HG03103 (cell line): ENCODE measurements around the gene PNP.
"Not testable (repeated sequence)": the region's sequence is repeated elsewhere in the genome, so short reads cannot be mapped to it uniquely, and the experiment has no call there.

Source experiments
- ATAC-seq: cut with Tn5 transposase; IDR thresholded peaks from one replicate; pipeline ENCODE4 v1.9.1; 2021; ENCODE audit warnings: low read depth; ENCODE audit not compliant: unreplicated experiment

PNP gene

GRCh38 chr14:20489093-20489994 is 20.1 kb downstream of the PNP start:
- ATAC-seq, result peak; percentile 43

- no peak for ATAC-seq
Measured at GRCh38 chr14:20490563-20490962, 21.4 kb downstream of the PNP start.

GRCh38 chr14:20492486-20492885 is 23.3 kb downstream of the PNP start:
- no peak for ATAC-seq

GRCh38 chr14:20493634-20494033 is 24.4 kb downstream of the PNP start:
- no peak for ATAC-seq

GRCh38 chr14:20494935-20495766 is 25.9 kb downstream of the PNP start:
- no peak for ATAC-seq

- ATAC-seq, result no peak
Measured at GRCh38 chr14:20498622-20499021, 29.4 kb downstream of the PNP start.

- no peak for ATAC-seq
Measured at GRCh38 chr14:20499108-20499507, 29.9 kb downstream of the PNP start.

- no peak for ATAC-seq
Measured at GRCh38 chr14:20499881-20500280, 30.7 kb downstream of the PNP start.

GRCh38 chr14:20501346-20501745 is 32.1 kb downstream of the PNP start:
- no peak for ATAC-seq

- ATAC-seq, result no peak
Measured at GRCh38 chr14:20503898-20504297, 34.7 kb downstream of the PNP start.

- not testable (repeated sequence) for ATAC-seq
Measured at GRCh38 chr14:20506276-20506675, 37.1 kb downstream of the PNP start.

- ATAC-seq, result not testable (repeated sequence)
Measured at GRCh38 chr14:20506752-20507151, 37.5 kb downstream of the PNP start.

GRCh38 chr14:20507537-20507936 is 38.3 kb downstream of the PNP start:
- ATAC-seq, result not testable (repeated sequence)

- ATAC-seq, result no peak
Measured at GRCh38 chr14:20508367-20508766, 39.2 kb downstream of the PNP start.

GRCh38 chr14:20512177-20512905 is 43.1 kb downstream of the PNP start:
- no peak for ATAC-seq

- no peak for ATAC-seq
Measured at GRCh38 chr14:20515846-20516245, 46.6 kb downstream of the PNP start.

GRCh38 chr14:20516921-20517320 is 47.7 kb downstream of the PNP start:
- no peak for ATAC-seq

GRCh38 chr14:20522332-20522731 is 53.1 kb downstream of the PNP start:
- no peak for ATAC-seq

- ATAC-seq, result no peak
Measured at GRCh38 chr14:20524027-20524426, 54.8 kb downstream of the PNP start.
